AG04449 (cell line): ENCODE results near the gene TRIM27.
"Not testable (repeated sequence)": the region's sequence is repeated elsewhere in the genome, so short reads cannot be mapped to it uniquely, and the experiment has no call there.

ENCODE experiments used
- CTCF ChIA-PET: fragments of 350-600 bp; formaldehyde crosslinking; extraction: SDS; loops from one replicate; lab custom pipeline; 2021; ENCODE audit warnings: antibody characterized with exemption; lab: Yijun Ruan, JAX
- POLR2A ChIA-PET: fragments of 400-600, 350-600 bp; formaldehyde crosslinking; extraction: SDS; loops from one replicate; lab custom pipeline; 2020; ENCODE audit warnings: antibody characterized with exemption, inconsistent platforms; lab: Yijun Ruan, JAX
- DNase-seq: peaks from one replicate; pipeline ENCODE4 v3.0.0-alpha.2; 2010; ENCODE audit warnings: low read depth, low spot score
- H3K4me3 ChIP-seq: 2 replicates; pipeline ENCODE4 v1.5.1; 2011; ENCODE audit warnings: low read depth, mild to moderate bottlenecking, control low read depth, low read length
- TF ChIP-seq, protein P1 (sequence below): IDR thresholded peaks from one replicate; pipeline ENCODE4 v1.5.1; 2011; ENCODE audit warnings: mild to moderate bottlenecking, moderate library complexity, low read length, control low read depth, inconsistent platforms; ENCODE audit not compliant: insufficient read depth; ENCODE audit errors: missing control alignments

TRIM27 gene, protein sequence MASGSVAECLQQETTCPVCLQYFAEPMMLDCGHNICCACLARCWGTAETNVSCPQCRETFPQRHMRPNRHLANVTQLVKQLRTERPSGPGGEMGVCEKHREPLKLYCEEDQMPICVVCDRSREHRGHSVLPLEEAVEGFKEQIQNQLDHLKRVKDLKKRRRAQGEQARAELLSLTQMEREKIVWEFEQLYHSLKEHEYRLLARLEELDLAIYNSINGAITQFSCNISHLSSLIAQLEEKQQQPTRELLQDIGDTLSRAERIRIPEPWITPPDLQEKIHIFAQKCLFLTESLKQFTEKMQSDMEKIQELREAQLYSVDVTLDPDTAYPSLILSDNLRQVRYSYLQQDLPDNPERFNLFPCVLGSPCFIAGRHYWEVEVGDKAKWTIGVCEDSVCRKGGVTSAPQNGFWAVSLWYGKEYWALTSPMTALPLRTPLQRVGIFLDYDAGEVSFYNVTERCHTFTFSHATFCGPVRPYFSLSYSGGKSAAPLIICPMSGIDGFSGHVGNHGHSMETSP

DNA sequence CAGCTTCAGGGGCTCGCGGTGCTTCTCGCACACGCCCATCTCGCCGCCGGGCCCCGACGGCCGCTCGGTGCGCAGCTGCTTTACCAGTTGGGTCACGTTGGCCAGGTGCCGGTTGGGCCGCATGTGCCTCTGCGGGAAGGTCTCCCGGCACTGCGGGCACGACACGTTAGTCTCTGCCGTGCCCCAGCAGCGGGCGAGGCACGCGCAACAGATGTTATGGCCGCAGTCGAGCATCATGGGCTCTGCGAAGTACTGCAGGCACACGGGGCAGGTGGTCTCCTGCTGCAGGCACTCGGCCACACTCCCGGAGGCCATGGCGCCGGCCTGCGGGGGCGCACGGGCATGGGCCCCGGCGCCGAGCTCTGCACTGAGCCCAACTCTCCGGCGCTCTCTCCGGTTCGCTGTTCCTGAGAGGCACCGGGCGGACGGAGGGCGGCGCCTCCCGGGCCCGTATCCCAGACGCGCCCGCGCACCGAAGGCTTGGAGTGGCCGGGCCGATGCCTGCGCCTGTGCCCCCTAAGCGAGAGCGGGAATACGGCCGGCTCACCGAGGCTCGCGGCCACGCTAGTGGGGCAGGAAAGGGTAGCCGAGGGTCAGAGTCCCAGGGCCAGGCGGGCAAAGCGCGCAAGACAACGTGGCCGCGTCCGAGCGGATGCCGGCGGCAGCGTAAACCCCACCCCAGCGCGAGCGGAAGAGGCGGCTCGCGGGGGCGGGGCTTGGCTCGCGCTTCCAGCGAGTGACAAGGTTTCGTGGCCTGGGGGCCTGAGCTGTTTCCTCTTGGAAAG is at the start of gene TRIM27:
Gene TRIM27 (minus strand): TSS at position 668 of the 785 bp plus-strand sequence. CDS start 353 bp downstream, at position 315.
- H3K4me3 ChIP-seq: peak within 1 kb of the TSS; percentile 98
- no peak for DNase-seq
- ChIA-PET CTCF (interaction anchor here (0.7 to 2.2 kb wide), 10 partner anchors 14 to 94 kb away, joined by 3 to 9 read pairs (median 4); no protein-coding TSS in a partner anchor), POLR2A (interaction anchor here (0.6 to 3.3 kb wide), 13 partner anchors 9 to 195 kb away, joined by 3 to 18 read pairs (median 4); no protein-coding TSS in a partner anchor)
- TF ChIP-seq, protein P1, sequence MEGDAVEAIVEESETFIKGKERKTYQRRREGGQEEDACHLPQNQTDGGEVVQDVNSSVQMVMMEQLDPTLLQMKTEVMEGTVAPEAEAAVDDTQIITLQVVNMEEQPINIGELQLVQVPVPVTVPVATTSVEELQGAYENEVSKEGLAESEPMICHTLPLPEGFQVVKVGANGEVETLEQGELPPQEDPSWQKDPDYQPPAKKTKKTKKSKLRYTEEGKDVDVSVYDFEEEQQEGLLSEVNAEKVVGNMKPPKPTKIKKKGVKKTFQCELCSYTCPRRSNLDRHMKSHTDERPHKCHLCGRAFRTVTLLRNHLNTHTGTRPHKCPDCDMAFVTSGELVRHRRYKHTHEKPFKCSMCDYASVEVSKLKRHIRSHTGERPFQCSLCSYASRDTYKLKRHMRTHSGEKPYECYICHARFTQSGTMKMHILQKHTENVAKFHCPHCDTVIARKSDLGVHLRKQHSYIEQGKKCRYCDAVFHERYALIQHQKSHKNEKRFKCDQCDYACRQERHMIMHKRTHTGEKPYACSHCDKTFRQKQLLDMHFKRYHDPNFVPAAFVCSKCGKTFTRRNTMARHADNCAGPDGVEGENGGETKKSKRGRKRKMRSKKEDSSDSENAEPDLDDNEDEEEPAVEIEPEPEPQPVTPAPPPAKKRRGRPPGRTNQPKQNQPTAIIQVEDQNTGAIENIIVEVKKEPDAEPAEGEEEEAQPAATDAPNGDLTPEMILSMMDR: no peak

DNA sequence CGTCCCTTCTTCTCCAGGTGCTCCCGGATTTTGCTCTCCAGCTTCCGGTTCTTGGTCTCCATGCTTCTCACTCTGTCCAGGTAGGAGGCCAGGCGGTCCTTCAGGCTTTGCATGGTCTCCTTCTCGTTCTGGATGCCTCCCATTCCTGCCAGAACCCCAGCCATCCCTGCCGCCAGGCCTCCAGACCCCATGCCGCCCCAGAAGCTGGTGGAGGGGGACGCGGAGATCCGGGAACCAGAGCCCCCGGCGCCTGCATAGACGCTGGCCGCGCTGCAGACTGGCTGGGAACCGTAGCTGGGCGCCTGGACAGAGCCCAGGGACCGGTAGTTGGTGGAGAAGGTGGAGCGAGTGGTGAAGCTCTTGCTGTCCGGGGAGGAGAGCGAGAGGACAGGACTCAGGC is 46.3 kb upstream of the TRIM27 start:
- POLR2A ChIA-PET, CTCF ChIA-PET, DNase-seq, H3K4me3 ChIP-seq: not testable (repeated sequence)

DNA sequence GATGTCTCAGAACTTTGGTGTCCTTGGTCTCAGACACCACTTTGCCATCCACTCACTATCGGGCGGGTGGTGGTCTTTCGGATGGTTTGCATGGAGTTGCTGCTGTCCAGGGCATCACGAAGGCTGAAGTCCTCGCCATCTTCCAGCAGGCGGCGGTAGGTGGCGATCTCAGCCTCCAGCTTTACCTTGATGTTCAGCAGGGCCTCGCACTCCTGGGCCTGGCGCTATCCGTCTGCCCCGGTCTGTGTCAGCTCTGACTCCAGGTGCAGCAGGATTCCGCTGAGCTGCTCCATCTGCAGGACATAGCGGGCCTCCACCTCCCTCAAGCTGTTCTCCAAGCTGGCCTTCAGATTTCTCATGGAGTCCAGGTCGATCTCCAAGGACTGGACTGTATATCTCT is 45.3 kb upstream of the TRIM27 start:
- ChIA-PET CTCF (no interaction called here), POLR2A (no interaction called here)
- DNase-seq: no peak
- TF ChIP-seq, protein P1: no peak
- H3K4me3 ChIP-seq: no peak overlapping the region

DNA sequence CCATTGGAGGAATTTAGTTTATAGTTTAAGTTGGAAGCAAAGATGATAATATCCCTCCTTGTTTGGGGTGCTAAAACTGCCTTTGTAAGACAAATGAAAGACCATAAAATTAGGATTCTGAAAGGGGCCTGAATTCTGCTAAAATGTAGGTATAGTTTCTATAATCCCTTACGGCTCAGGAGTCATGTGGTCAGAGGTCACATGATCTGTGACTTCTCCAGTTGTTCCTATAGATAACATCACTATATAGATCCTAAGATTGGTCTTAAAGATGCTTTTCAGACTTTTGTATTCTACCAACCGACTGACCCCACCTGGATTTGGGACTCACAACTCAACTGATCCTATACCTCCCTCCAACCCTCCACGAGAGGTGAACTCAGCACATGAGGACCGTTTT is 44.7 kb upstream of the TRIM27 start:
- no peak for DNase-seq
- H3K4me3 ChIP-seq: no peak overlapping the region
- TF ChIP-seq, protein P1: no peak
- POLR2A ChIA-PET: no interaction called here
- CTCF ChIA-PET: no interaction called here

DNA sequence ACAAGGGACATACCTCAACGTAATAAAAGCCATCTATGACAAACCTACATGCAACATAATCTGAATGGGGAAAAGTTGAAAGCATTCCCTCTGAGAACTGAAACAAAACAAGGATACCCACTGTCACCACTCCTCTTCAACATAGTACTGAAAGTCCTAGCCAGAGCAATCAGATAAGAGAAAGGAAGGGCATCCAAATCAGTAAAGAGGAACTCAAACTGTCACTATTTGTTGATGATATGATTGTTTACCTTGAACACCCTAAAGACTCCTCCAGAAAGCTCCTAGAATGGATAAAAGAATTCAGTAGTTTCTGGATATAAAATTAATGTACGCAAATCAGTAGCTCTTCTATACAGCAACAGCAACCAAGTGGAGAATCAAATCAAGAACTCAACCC is 41.9 kb upstream of the TRIM27 start:
- POLR2A ChIA-PET: no interaction called here
- no peak overlapping the region for H3K4me3 ChIP-seq
- CTCF ChIA-PET: no interaction called here
- DNase-seq: no peak
- TF ChIP-seq, protein P1: no peak

DNA sequence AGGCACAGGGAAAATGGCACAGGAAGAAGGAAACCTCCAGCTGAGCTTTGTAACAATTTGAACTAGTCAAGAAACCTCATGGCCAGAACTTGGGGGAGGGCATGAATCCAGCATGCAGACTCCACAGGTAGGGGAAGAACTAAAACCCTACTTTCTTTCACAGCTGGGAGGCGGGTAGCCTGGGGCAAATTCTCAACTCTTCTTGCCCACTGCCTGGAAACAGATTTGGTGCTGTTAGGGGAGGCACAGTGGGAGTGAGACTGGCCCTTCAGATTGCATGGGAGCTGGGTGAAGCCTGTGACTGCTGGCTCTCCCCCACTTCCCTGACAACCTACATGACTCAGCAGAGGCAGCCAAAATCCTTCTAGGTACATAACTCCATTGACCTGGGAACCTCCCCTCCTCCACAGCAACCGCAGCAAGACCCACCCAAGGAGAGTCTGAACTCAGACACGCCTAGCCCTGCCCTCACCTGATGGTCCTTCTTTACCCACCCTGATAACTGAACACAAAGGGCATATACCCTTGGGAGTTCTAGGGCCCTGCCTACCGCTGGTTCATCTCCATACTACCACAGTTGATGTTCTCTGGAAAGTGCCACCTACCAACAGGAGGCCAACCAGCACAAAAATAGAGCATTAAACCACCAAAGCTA is 37.2 kb upstream of the TRIM27 start:
- DNase-seq: no peak
- CTCF ChIA-PET: no interaction called here
- no peak overlapping the region for H3K4me3 ChIP-seq
- POLR2A ChIA-PET: no interaction called here
- TF ChIP-seq, protein P1: no peak

DNA sequence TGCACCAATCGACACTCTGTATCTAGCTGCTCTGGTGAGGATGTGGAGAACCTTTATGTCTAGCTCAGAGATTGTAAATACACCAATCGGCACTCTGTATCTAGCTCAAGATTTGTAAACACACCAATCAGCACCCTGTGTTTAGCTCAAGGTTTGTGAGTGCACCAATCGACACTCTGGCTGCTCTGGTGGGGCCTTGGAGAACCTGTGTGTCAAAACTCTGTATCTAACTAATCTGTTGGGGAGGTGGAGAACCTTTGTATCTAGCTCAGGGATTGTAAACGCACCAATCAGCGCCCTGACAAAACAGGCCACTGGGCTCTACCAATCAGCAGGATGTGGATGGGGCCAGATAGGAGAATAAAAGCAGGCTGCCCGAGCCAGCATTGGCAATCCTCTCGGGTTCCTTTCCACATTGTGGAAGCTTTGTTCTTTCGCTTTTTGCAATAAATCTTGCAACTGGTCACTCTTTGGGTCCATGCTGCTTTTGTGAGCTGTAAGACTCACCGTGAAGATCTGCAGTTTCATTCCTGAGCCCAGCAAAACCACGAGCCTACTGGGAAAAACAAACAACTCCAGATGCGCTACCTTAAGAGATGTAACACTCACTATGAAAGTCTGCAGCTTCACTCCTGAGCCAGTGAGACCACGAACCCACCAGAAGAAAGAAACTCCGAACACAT is 34.9 kb upstream of the TRIM27 start:
- H3K4me3 ChIP-seq, DNase-seq, POLR2A ChIA-PET, CTCF ChIA-PET: not testable (repeated sequence)

DNA sequence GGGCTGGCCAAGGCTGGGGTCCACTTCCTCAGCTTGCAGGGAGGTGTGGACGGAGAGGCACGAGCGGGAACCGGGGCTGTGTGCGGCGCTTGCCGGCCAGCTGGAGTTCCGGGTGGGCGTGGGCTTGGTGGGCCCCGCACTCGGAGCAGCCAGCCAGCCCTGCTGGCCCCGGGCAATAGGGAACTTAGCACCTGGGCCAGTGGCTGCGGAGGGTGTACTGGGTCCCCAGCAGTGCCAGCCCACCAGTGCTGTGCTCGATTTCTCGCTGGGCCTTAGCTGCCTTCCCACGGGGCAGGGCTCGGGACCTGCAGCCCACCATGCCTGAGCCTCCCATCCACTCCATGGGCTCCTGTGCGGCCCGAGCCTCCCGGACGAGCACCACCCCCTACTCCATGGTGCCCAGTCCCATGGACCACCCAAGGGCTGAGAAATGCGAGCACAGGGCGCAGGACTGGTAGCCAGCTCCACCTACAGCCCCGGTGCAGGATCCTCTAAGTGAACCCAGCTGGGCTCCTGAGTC is 34.1 kb upstream of the TRIM27 start:
- CTCF ChIA-PET, H3K4me3 ChIP-seq, POLR2A ChIA-PET, DNase-seq: not testable (repeated sequence)
